B cell (primary cell): ENCODE measurements around the gene CAPN14. TPM values are rescaled to one million over a fixed set of nuclear protein-coding genes. Genes with fewer than 3 reads are reported as not detected.

Experiments
- ATAC-seq: fragments of 200-7000 bp; cut with Tn5 transposase; one replicate; pipeline ENCODE4 v1.10.0; 2021; ENCODE audit warnings: low read depth, mild to moderate bottlenecking, moderate number of reproducible peaks, moderate library complexity
- CTCF ChIA-PET: fragments of 350-600 bp; sonication (Branson Sonifier 250); formaldehyde crosslinking; loops from one replicate; lab custom pipeline; 2021; ENCODE audit warnings: antibody characterized with exemption, inconsistent platforms; lab: Charles Lee
- POLR2A ChIA-PET: fragments of 350-600 bp; sonication (Branson Sonifier 250); formaldehyde crosslinking; loops from one replicate; lab custom pipeline; 2021; ENCODE audit warnings: antibody characterized with exemption; lab: Charles Lee
- DNase-seq: peaks from one replicate; pipeline ENCODE4 v3.0.0; 2013
- H2AFZ ChIP-seq: 2 replicates; pipeline ENCODE4 v1.6.1; 2012; ENCODE audit warnings: mild to moderate bottlenecking, low read depth, low read length; ENCODE audit not compliant: insufficient read depth, poor library complexity, severe bottlenecking
- H3K27ac ChIP-seq, 2 donors: 1 replicate in 1 of 2; 2 replicates in 1 of 2; pipeline ENCODE4 v1.5.1; 2012 to 2013; ENCODE audit warnings: low read length in 2 of 2, mild to moderate bottlenecking in 2 of 2, moderate library complexity in 1 of 2
- H3K27me3 ChIP-seq, 4 experiments: fragments of 200-600 bp in 1 of 4; sonication (generic) in 1 of 4; replicated peaks in 1 of 4; 1 replicate in 2 of 4; 2 replicates in 2 of 4; pipeline versions ENCODE4 v1.6.1 to v1.7.0; 2013 to 2016; ENCODE audit warnings: low read length in 3 of 4, mild to moderate bottlenecking in 2 of 4, mixed read lengths in 1 of 4, moderate library complexity in 1 of 4; ENCODE audit not compliant: insufficient read depth in 4 of 4, control insufficient read depth in 3 of 4; ENCODE audit errors: control extremely low read depth in 1 of 4
- H3K36me3 ChIP-seq, 2 experiments: replicated peaks in 1 of 2; 1 replicate in 1 of 2; 2 replicates in 1 of 2; pipeline versions ENCODE4 v1.6.1 to v1.7.1; 2013; ENCODE audit warnings: low read length in 1 of 2; ENCODE audit not compliant: insufficient read depth in 2 of 2, control insufficient read depth in 1 of 2; ENCODE audit errors: control extremely low read depth in 1 of 2, extremely low read depth in 1 of 2
- H3K4me1 ChIP-seq, 2 donors: fragments of 200-600 bp in 1 of 2; sonication (generic) in 1 of 2; 1 replicate in 1 of 2; 2 replicates in 1 of 2; pipeline versions ENCODE4 v1.5.1 to v1.6.1; 2013 to 2017; ENCODE audit warnings: low read length in 2 of 2; ENCODE audit not compliant: control insufficient read depth in 2 of 2, insufficient read depth in 2 of 2
- H3K4me2 ChIP-seq: replicated peaks from 2 replicates; pipeline ENCODE3; 2012; ENCODE audit warnings: mild to moderate bottlenecking, low read depth, low read length; ENCODE audit not compliant: poor library complexity, severe bottlenecking
- H3K4me3 ChIP-seq, 5 experiments: fragments of 200-600 bp in 1 of 5; sonication (generic) in 1 of 5; 1 replicate in 3 of 5; 2 replicates in 2 of 5; pipeline versions ENCODE4 v1.5.1 to v1.7.0; 2011 to 2016; ENCODE audit warnings: low read length in 4 of 5, mild to moderate bottlenecking in 4 of 5, low read depth in 2 of 5, control low read depth in 1 of 5, moderate library complexity in 1 of 5; ENCODE audit not compliant: insufficient read depth in 1 of 5; ENCODE audit errors: control extremely low read depth in 1 of 5, extremely low read depth in 1 of 5
- H3K79me2 ChIP-seq: fragments of 200-600 bp; sonication (generic); one replicate; pipeline ENCODE4 v1.6.0; 2016; ENCODE audit warnings: low read length; ENCODE audit not compliant: control insufficient read depth, insufficient read depth
- H3K9ac ChIP-seq: fragments of 200-600 bp; sonication (generic); 2 replicates; pipeline ENCODE4 v1.6.1; 2017; ENCODE audit warnings: mild to moderate bottlenecking, low read length, moderate library complexity
- H3K9me3 ChIP-seq, 3 donors: one replicate each; pipeline versions ENCODE4 v1.6.1 to v1.7.1; 2013; ENCODE audit warnings: low read length in 2 of 3; ENCODE audit not compliant: control insufficient read depth in 2 of 3, insufficient read depth in 1 of 3; ENCODE audit errors: control extremely low read depth in 1 of 3
- H4K20me1 ChIP-seq: 2 replicates; pipeline ENCODE4 v1.6.0; 2012; ENCODE audit warnings: mild to moderate bottlenecking, low read length; ENCODE audit not compliant: insufficient read depth, control insufficient read depth, poor library complexity, severe bottlenecking
- H3K27ac Mint-ChIP-seq: one replicate; pipeline ENCODE4 v1.8.0; 2021; ENCODE audit warnings: mixed read lengths
- H3K27me3 Mint-ChIP-seq: one replicate; pipeline ENCODE4 v1.8.0; 2021; ENCODE audit warnings: mixed read lengths
- H3K4me1 Mint-ChIP-seq: one replicate; pipeline ENCODE4 v1.8.0; 2021; ENCODE audit warnings: mixed read lengths
- H3K4me3 Mint-ChIP-seq: one replicate; pipeline ENCODE4 v1.8.0; 2021; ENCODE audit warnings: mixed read lengths
- H3K9me3 Mint-ChIP-seq: one replicate; pipeline ENCODE4 v1.8.0; 2022; ENCODE audit warnings: mixed read lengths; ENCODE audit not compliant: insufficient read depth
- EZH2 ChIP-seq: IDR thresholded peaks from 2 replicates; pipeline ENCODE4 v1.6.1; 2012; ENCODE audit warnings: borderline replicate concordance, low read depth, mild to moderate bottlenecking, moderate library complexity, low read length; ENCODE audit not compliant: insufficient read depth, poor library complexity, severe bottlenecking
- WGBS: methylation state at CpG from one replicate; pipeline ENCODE4 v1.1.5; 2013; ENCODE audit warnings: missing lambda C conversion rate; ENCODE audit not compliant: insufficient coverage; 5-methylcytosine and 5-hydroxymethylcytosine counted together
- intact Hi-C: fragments of 100-400 bp; cut with micrococcal nuclease; formaldehyde crosslinking; loops from one replicate; pipeline ENCODE4 v1.10.0; 2022
- polyA plus RNA-seq: library from polyadenylated mRNA; depleted of rRNA; stranded (reverse); fragments of >200 nt; gene quantifications from 2 replicates; pipeline ENCODE4 v1.2.3, GENCODE V29; 2012
- total RNA-seq, 2 donors: library from RNA; stranded (reverse); fragments of 120-200 nt in 1 of 2; gene quantifications; 1 replicate in 1 of 2; 2 replicates in 1 of 2; pipeline versions ENCODE4 v1.2.3 to v1.2.4, GENCODE V29; 2013 to 2022
- TF ChIP-seq, protein P1 (sequence below): fragments of 200-600 bp; IDR thresholded peaks from one replicate; pipeline ENCODE4 v1.8.0; 2022; ENCODE audit warnings: antibody characterized with exemption, mild to moderate bottlenecking

The CAPN14 gene
- total and polyA plus RNA-seq, 2 donors (not counting 1 experiment from before 2014, with no cell fraction given): 2.5 to 7.8 TPM

DNA sequence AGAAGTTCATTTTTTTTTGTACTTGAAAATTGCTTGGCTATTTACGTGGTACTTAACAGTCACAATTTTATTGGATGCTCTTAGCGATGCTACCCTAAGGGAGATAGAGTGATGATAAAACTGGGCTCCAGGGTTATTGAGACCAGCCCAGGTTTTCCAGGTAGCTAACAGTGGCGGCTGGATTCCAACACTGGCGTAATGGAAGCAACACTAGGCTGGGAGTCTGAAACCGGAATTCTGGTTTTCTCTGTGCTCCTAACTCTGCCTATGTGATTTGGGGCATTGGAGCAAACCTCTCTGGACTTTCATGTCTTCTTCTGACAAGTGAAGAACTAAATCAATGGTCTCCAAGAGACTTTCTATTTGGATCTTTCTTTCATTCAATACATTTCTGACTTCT is 69.7 kb downstream of the CAPN14 start:
- Mint-ChIP-seq H3K27ac (no peak overlapping the region), H3K9me3 (peaks cover 2% of the 10 kb centered on the region), H3K27me3 (no peaks in the 10 kb centered on the region), H3K4me1 (peaks cover 3% of the 10 kb centered on the region), H3K4me3 (no peak overlapping the region)
- no peak for TF ChIP-seq EZH2
- TF ChIP-seq, protein P1, sequence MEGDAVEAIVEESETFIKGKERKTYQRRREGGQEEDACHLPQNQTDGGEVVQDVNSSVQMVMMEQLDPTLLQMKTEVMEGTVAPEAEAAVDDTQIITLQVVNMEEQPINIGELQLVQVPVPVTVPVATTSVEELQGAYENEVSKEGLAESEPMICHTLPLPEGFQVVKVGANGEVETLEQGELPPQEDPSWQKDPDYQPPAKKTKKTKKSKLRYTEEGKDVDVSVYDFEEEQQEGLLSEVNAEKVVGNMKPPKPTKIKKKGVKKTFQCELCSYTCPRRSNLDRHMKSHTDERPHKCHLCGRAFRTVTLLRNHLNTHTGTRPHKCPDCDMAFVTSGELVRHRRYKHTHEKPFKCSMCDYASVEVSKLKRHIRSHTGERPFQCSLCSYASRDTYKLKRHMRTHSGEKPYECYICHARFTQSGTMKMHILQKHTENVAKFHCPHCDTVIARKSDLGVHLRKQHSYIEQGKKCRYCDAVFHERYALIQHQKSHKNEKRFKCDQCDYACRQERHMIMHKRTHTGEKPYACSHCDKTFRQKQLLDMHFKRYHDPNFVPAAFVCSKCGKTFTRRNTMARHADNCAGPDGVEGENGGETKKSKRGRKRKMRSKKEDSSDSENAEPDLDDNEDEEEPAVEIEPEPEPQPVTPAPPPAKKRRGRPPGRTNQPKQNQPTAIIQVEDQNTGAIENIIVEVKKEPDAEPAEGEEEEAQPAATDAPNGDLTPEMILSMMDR: no peak
- Histone ChIP-seq H4K20me1 (no peaks in the 10 kb centered on the region), H3K9ac (no peak overlapping the region), H3K4me2 (no peak overlapping the region), H3K4me1 (no peaks in the 10 kb centered on the region), H2AFZ (no peak overlapping the region), H3K9me3 (peaks cover 3 to 23% (median 15%) of the 10 kb centered on the region in 3 donors), H3K79me2 (no peaks in the 10 kb centered on the region), H3K27ac (no peak overlapping the region), H3K4me3 (no peak overlapping the region), H3K36me3 (no peaks in the 10 kb centered on the region), H3K27me3 (no peaks in the 10 kb centered on the region)
- WGBS: 95% methylated on average over 5 of the region's 5 CpGs
- ATAC-seq (no peak), DNase-seq (no peak)
- ChIA-PET CTCF (no interaction called here), POLR2A (no interaction called here)
- intact Hi-C loops: no loop called here

DNA sequence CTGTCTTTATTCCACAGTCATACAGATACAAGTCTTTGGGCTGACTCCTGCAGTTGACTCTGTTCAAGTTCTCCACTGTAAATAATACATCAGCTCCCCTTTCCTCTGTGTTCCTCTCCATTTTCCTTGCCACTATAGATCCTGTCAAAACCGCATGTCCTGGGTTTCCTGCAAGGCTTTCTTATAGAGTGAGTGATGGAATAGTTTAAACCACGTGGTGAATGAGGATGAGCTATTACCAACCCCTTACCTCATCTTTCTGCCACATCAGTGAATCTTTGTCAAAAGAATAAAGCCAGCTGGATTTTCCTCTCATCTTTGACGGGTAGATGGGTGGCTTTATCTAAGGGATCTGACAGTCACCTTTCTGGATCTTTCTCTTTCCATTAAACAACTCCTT is 75.2 kb downstream of the CAPN14 start:
- DNase-seq (no peak), ATAC-seq (no peak)
- intact Hi-C loops: no loop called here
- ChIA-PET POLR2A (no interaction called here), CTCF (interaction anchor here (2.5 to 5.0 kb wide), 2 partner anchors 29 to 191 kb away, joined by 16 to 25 read pairs; no protein-coding TSS in a partner anchor)
- Histone ChIP-seq H3K79me2 (no peaks in the 10 kb centered on the region), H4K20me1 (no peaks in the 10 kb centered on the region), H3K27me3 (peaks cover 0 to 2% (median under 1%) of the 10 kb centered on the region in 4 experiments), H3K4me3 (no peak overlapping the region), H3K36me3 (no peaks in the 10 kb centered on the region), H3K9me3 (no peaks in the 10 kb centered on the region), H3K4me2 (no peak overlapping the region), H3K4me1 (peaks cover 8 to 11% of the 10 kb centered on the region in 2 donors), H3K9ac (no peak overlapping the region), H2AFZ (no peak overlapping the region), H3K27ac (no peak overlapping the region)
- Mint-ChIP-seq H3K27me3 (peaks cover under 1% of the 10 kb centered on the region), H3K9me3 (no peaks in the 10 kb centered on the region), H3K4me1 (peaks cover 4% of the 10 kb centered on the region), H3K4me3 (no peak overlapping the region), H3K27ac (no peak overlapping the region)
- TF ChIP-seq, protein P1: no peak
- no peak for TF ChIP-seq EZH2
- WGBS: 100% methylated on average over 1 of the region's 3 CpGs
